Measurements from ENCODE around the gene SHB. TPM values are rescaled to one million over a fixed set of nuclear protein-coding genes. Genes with fewer than 3 reads are reported as not detected.

The SHB gene
- total RNA-seq, 2 experiments from 2014 or later, result 1.1 to 1.2 TPM

- intact Hi-C loops (cut with DNase I, micrococcal nuclease), result no loop called here
- Mint-ChIP-seq H3K4me3 (no peak overlapping the region), H3K27ac (no peak overlapping the region), H3K9me3 (no peaks in the 10 kb centered on the region), H3K36me3 (ENCODE audit: low read depth) (no peaks in the 10 kb centered on the region), H3K27me3 (peaks cover 31% of the 10 kb centered on the region), H3K4me1 (ENCODE audit: low read depth) (no peaks in the 10 kb centered on the region)
- Histone ChIP-seq H3K27me3 (ENCODE audit: control insufficient read depth in 1 of 2, insufficient read depth in 2 of 2, low read length in 2 of 2) (no peaks in the 10 kb centered on the region), H3K36me3 (ENCODE audit: insufficient read depth, low read length) (no peaks in the 10 kb centered on the region), H3K9me3 (ENCODE audit: control insufficient read depth in 1 of 2, insufficient read depth in 1 of 2, low read length in 2 of 2) (no peaks in the 10 kb centered on the region), H3K4me1 (ENCODE audit: insufficient read depth, low read length) (no peaks in the 10 kb centered on the region), H3K4me3 (ENCODE audit: low read length) (no peak overlapping the region), H3K27ac (ENCODE audit: low read depth in 1 of 2, low read length in 2 of 2) (no peak overlapping the region)
- TF ChIP-seq CTCF (IDR thresholded peaks at IDR 0.05), result no peak
- no peak for DNase-seq
- no peak for ATAC-seq (ENCODE audit: poor library complexity)
- CTCF ChIA-PET, result no interaction called here
- POLR2A ChIA-PET, result no interaction called here
Observed at GRCh38 chr9:38101423-38101822, 32.4 kb upstream of the SHB start.

- no peaks in the 10 kb centered on the region for H3K4me1 Mint-ChIP-seq (ENCODE audit: low read depth)
- H3K27ac ChIP-seq (ENCODE audit: low read depth in 1 of 2, low read length in 2 of 2), result no peak overlapping the region
- no peaks in the 10 kb centered on the region for H3K27me3 ChIP-seq (ENCODE audit: control insufficient read depth in 1 of 2, insufficient read depth in 2 of 2, low read length in 2 of 2)
- no peak for TF ChIP-seq CTCF (IDR thresholded peaks at IDR 0.05)
- no peak overlapping the region for H3K4me3 ChIP-seq (ENCODE audit: low read length)
- intact Hi-C loops (cut with DNase I, micrococcal nuclease), result no loop called here
- no peaks in the 10 kb centered on the region for H3K36me3 ChIP-seq (ENCODE audit: insufficient read depth, low read length)
- H3K9me3 ChIP-seq (ENCODE audit: control insufficient read depth in 1 of 2, insufficient read depth in 1 of 2, low read length in 2 of 2), result no peaks in the 10 kb centered on the region
- ChIA-PET POLR2A (no interaction called here), CTCF (no interaction called here)
- H3K4me1 ChIP-seq (ENCODE audit: insufficient read depth, low read length), result no peaks in the 10 kb centered on the region
- DNase-seq (no peak), ATAC-seq (ENCODE audit: poor library complexity) (no peak)
- H3K27ac Mint-ChIP-seq, result no peak overlapping the region
- H3K27me3 Mint-ChIP-seq, result peaks cover 14% of the 10 kb centered on the region
- no peaks in the 10 kb centered on the region for H3K36me3 Mint-ChIP-seq (ENCODE audit: low read depth)
- no peaks in the 10 kb centered on the region for H3K9me3 Mint-ChIP-seq
- no peak overlapping the region for H3K4me3 Mint-ChIP-seq
Observed at GRCh38 chr9:38096238-38096805, 27.3 kb upstream of the SHB start.

- Histone ChIP-seq H3K27ac (ENCODE audit: low read depth in 1 of 2, low read length in 2 of 2) (no peak overlapping the region), H3K4me3 (ENCODE audit: low read length) (no peak overlapping the region), H3K27me3 (ENCODE audit: control insufficient read depth in 1 of 2, insufficient read depth in 2 of 2, low read length in 2 of 2) (no peaks in the 10 kb centered on the region), H3K36me3 (ENCODE audit: insufficient read depth, low read length) (no peaks in the 10 kb centered on the region), H3K9me3 (ENCODE audit: control insufficient read depth in 1 of 2, insufficient read depth in 1 of 2, low read length in 2 of 2) (no peaks in the 10 kb centered on the region), H3K4me1 (ENCODE audit: insufficient read depth, low read length) (no peaks in the 10 kb centered on the region)
- DNase-seq, result no peak
- no peak for ATAC-seq (ENCODE audit: poor library complexity)
- POLR2A ChIA-PET, result no interaction called here
- Mint-ChIP-seq H3K36me3 (ENCODE audit: low read depth) (no peaks in the 10 kb centered on the region), H3K4me1 (ENCODE audit: low read depth) (no peaks in the 10 kb centered on the region), H3K4me3 (no peak overlapping the region), H3K27me3 (peaks cover 4% of the 10 kb centered on the region), H3K27ac (no peak overlapping the region), H3K9me3 (no peaks in the 10 kb centered on the region)
- CTCF ChIA-PET, result no interaction called here
- intact Hi-C loops (cut with DNase I, micrococcal nuclease), result no loop called here
- no peak for TF ChIP-seq CTCF (IDR thresholded peaks at IDR 0.05)
Observed at GRCh38 chr9:38094165-38094564, 25.1 kb upstream of the SHB start.
